Tibial nerve (tissue), 4 donors: ENCODE measurements around the gene DAND5.

ENCODE experiments used
- EP300 ChIP-seq, 2 donors: sonication (generic); formaldehyde crosslinking; IDR thresholded peaks; one replicate each; pipeline ENCODE4 v1.6.1; 2017; ENCODE audit warnings: antibody characterized with exemption in 2 of 2, mild to moderate bottlenecking in 1 of 2
- POLR2A ChIP-seq, 2 donors: fragments of 450-650 bp; IDR thresholded peaks; one replicate each; pipeline ENCODE4 v1.6.1; 2017; ENCODE audit warnings: antibody characterized with exemption in 2 of 2, mild to moderate bottlenecking in 2 of 2, moderate library complexity in 2 of 2
- TF ChIP-seq, protein P1 (sequence below), 5 experiments: fragments of 200-600 bp in 3 of 5; fragments of 450-650 bp in 2 of 5; sonication (generic) in 3 of 5; IDR thresholded peaks; one replicate each; pipeline ENCODE4 v1.5.1; 2016 to 2019; ENCODE audit warnings: antibody characterized with exemption in 5 of 5, mild to moderate bottlenecking in 3 of 5, moderate library complexity in 2 of 5

- TF ChIP-seq, protein P1, sequence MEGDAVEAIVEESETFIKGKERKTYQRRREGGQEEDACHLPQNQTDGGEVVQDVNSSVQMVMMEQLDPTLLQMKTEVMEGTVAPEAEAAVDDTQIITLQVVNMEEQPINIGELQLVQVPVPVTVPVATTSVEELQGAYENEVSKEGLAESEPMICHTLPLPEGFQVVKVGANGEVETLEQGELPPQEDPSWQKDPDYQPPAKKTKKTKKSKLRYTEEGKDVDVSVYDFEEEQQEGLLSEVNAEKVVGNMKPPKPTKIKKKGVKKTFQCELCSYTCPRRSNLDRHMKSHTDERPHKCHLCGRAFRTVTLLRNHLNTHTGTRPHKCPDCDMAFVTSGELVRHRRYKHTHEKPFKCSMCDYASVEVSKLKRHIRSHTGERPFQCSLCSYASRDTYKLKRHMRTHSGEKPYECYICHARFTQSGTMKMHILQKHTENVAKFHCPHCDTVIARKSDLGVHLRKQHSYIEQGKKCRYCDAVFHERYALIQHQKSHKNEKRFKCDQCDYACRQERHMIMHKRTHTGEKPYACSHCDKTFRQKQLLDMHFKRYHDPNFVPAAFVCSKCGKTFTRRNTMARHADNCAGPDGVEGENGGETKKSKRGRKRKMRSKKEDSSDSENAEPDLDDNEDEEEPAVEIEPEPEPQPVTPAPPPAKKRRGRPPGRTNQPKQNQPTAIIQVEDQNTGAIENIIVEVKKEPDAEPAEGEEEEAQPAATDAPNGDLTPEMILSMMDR (IDR thresholded peaks at IDR 0.05) = no peak
- no peak for TF ChIP-seq POLR2A (IDR thresholded peaks at IDR 0.05)
- no peak for TF ChIP-seq EP300 (IDR thresholded peaks at IDR 0.05)
Observed at GRCh38 chr19:12975221-12975741, 5.9 kb downstream of the DAND5 start.
